Measurements from ENCODE around the gene HACD2.

The HACD2 gene

DNA sequence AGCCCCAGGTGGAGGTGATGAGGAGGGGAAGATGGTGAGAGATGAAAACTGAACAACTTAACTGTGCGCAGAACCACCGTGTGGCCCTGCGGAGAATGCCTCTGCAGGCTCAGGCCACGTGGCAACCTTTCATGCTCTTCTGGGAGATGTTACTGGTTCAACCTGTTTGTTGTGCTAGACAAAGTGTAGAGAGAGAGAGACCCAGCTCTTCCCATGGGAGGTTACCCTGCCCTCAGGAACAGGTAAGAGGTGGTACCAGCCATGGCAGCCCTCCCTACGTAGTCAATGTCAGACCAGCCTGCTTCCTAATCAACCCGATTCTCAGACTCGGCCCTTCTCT lies 37.0 kb upstream of the HACD2 start:
- H3K4me3 ChIP-seq (ENCODE audit: control insufficient read depth, low read depth, low read length) = no peak overlapping the region

GRCh38 chr3:123621186-123621849 lies 36.5 kb upstream of the HACD2 start:
- DNase-seq (ENCODE audit: low read depth) = no peak
- no peak overlapping the region for H3K4me3 ChIP-seq (ENCODE audit: control insufficient read depth, low read depth, low read length)
- TF ChIP-seq CTCF (IDR thresholded peaks at IDR 0.05; ENCODE audit: control insufficient read depth, insufficient read depth, low read depth, low read length, missing control alignments) = no peak

More for the DNA sequence above, 37.0 kb upstream of the HACD2 start:
- no peak for DNase-seq (ENCODE audit: low read depth)
- no peak for TF ChIP-seq CTCF (IDR thresholded peaks at IDR 0.05; ENCODE audit: control insufficient read depth, insufficient read depth, low read depth, low read length, missing control alignments)

- DNase-seq (ENCODE audit: low read depth) = no peak
- no peak overlapping the region for H3K4me3 ChIP-seq (ENCODE audit: control insufficient read depth, low read depth, low read length)
- TF ChIP-seq CTCF (IDR thresholded peaks at IDR 0.05; ENCODE audit: control insufficient read depth, insufficient read depth, low read depth, low read length, missing control alignments) = no peak
Measured at GRCh38 chr3:123620343-123620742, 35.5 kb upstream of the HACD2 start.

DNA sequence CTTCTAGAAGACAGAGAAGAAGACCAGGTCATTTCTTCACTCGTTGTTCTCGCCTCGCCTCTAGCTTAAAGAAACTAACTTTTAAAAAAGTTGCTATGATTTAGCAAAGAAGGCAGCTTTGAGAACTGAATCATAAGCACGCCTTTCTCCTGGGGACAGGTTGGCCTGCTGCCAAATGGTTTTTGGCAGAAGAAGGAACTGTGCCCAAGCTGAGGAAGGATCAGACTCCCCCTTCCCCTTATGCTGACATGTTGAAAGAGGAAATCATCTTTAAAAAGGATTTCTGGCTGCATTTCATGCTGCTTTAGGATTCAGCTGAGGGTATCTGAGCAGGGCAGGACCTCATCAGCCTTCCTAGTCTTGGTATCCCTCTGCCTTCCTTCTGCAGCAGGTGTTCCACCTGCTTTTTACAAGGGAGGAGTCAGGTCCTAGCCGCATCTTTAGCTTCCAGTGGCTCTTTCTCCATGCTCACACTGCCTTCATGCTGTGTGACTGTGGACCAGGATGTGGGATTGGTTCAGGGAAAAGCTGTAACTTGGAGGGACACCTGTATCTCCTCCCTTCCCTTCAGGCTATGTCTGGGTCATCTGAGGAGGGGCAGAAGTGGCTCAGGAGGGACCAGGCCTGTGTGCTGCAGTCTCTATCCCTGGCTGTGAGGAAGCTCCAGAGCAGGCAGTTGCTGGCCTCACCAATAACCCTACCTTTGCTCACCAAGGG lies 34.1 kb upstream of the HACD2 start:
- no peak for DNase-seq (ENCODE audit: low read depth)
- H3K4me3 ChIP-seq (ENCODE audit: control insufficient read depth, low read depth, low read length) = no peak overlapping the region
- TF ChIP-seq CTCF (IDR thresholded peaks at IDR 0.05; ENCODE audit: control insufficient read depth, insufficient read depth, low read depth, low read length, missing control alignments) = no peak

DNA sequence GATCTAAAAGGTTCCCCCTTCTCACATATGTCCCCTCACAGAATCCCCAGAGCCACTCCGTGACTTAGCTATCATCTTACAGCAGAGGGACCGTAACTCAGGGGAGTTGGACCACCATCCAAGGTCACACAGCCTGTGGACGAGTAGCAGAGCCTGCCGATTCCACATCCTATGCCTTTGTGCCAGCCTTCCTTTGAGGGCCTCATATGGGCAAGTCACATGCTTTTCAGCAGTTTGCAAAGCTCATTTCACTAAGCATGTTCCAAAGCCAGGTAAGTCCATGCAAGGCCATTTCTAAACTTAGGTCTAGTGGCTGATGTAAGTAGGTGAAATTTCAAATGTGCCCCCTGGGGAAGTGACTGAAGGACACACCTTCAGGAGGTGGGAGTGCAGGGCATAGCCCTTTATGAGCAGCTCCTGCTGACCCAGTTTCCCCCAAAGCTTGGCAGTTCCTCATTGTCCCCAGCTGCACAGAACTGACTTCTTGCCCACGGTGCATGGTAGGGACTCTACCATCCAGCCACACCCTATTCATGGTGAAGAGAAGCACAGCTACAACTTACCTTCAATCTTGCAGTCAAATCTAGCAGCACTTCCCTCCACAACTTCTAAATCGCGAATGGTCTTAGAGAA lies 33.3 kb upstream of the HACD2 start:
- no peak overlapping the region for H3K4me3 ChIP-seq (ENCODE audit: control insufficient read depth, low read depth, low read length)
- TF ChIP-seq CTCF (IDR thresholded peaks at IDR 0.05; ENCODE audit: control insufficient read depth, insufficient read depth, low read depth, low read length, missing control alignments) = no peak
- no peak for DNase-seq (ENCODE audit: low read depth)

DNA sequence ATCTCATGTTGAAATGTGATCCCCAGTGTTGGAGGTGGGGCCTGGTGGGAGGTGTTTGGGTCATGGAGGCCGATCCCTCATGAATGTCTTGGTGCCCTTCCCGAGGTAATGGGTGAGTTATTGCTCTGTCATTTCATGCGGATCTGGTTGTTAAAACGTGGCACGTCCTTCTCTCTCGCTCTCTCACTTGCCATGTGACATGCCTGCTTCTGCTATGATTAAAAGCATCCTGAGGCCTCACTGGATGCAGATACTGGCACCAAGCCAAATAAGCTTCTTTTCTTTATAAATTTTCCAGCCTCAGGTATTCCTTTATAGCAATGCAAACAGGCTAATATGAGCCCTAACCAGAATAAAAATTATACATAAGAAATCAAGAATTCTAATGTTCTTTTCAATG lies 31.7 kb upstream of the HACD2 start:
- no peak for DNase-seq (ENCODE audit: low read depth)
- TF ChIP-seq CTCF (IDR thresholded peaks at IDR 0.05; ENCODE audit: control insufficient read depth, insufficient read depth, low read depth, low read length, missing control alignments) = no peak
- H3K4me3 ChIP-seq (ENCODE audit: control insufficient read depth, low read depth, low read length) = no peak overlapping the region
